Activated naive CD4-positive, alpha-beta T cell treated with anti-CD3 and anti-CD28 coated beads, Interleukin-2, amount 50 U/mL, for 16 hours (primary cell): ENCODE data around the gene HBG1.
"Not testable (repeated sequence)": the region's sequence is repeated elsewhere in the genome, so short reads cannot be mapped to it uniquely, and the experiment has no call there.

Experiments used
- DNase-seq: peaks from one replicate; pipeline ENCODE4 v3.0.0-alpha.2; 2020

HBG1 gene

DNA sequence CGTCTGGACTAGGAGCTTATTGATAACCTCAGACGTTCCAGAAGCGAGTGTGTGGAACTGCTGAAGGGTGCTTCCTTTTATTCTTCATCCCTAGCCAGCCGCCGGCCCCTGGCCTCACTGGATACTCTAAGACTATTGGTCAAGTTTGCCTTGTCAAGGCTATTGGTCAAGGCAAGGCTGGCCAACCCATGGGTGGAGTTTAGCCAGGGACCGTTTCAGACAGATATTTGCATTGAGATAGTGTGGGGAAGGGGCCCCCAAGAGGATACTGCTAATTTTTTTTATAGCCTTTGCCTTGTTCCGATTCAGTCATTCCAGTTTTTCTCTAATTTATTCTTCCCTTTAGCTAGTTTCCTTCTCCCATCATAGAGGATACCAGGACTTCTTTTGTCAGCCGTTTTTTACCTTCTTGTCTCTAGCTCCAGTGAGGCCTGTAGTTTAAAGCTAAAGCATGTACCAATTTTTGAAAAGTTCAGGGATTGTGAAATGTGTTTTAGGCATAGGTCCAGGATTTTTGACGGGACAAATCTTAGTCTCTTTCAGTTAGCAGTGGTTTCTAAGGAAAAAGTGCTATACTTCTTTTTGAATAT, at the start of gene HBG1:
Gene HBG1 (minus strand): TSS at position 51 of the 590 bp plus-strand sequence. CDS start 53 bp downstream, outside the sequence.
- not testable (repeated sequence) for DNase-seq

DNA sequence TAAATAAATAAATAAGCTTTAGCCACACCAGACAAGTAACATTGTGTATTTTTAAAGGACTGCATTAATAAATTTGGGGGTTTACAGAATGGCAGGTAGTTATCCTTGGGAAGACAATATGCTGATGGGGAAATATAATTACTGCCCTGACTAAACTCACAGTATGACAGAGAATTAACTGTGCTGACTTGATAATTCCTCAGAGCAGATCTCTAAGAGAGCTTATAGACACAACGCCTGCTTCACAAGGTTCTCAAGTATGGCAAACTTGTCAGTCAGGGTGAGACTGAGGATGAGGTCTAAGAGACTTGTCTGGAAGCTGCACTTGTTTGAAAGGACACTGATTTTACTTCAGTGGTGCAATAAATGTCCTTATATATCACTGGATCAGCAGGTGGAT, 48.8 kb upstream of the HBG1 start:
- DNase-seq = no peak

DNA sequence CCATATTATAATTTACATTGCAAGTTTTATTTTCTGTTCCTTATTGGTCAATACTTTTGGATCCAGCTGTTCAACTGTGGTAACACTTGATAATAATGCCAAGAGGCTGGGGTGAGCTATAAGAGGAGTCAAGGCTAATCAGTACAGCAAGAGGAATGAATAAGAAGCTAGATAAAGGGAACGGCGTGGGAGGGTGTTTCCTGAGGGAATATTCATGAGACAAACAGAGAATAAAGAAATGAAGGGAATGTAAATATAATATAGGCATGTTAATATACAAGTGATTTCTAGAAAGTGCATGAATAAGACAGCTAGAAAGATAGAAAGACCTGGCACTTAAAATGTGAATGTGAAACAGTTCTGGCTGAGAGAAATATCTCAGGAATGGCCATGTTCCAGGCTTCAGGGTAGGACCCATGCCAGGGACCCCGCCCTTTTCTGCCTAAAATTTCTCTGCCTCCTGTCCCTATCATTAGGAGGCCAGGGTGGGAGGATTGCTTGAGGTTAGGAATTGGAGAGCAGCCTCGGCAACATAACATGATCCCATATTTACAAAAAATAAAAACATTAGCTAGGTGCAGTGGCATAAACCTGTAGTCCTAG, 48.2 kb upstream of the HBG1 start:
- no peak for DNase-seq

DNA sequence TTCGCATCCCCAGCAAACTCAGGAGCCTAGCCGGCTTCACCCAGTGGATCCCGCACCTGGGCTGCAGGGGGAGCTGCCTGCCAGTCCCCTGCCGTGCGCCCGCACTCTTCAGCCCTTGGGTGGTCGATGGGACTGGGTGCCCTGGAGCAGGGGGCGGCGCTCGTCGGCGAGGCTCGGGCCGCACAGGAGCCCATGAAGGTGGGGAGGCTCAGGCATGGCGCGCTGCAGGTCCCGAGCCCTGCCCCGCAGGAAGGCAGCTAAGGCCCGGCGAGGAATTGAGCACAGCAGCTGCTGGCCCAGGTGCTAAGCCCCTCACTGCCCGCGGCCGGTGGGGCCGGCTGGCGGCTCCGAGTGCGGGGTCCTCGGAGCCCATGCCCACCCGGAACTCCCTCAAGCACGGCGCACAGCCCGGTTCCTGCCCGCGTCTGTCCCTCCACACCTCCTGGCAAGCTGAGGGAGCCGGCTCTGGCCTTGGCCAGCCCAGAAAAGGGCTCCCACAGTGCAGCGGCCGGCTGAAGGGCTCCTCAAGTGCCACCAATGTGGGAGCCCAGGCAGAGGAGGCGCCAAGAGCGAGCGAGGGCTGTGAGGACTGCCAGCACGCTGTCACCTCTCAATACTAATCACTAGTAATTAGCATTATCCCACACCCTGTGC, 44.8 kb upstream of the HBG1 start:
- DNase-seq = not testable (repeated sequence)

DNA sequence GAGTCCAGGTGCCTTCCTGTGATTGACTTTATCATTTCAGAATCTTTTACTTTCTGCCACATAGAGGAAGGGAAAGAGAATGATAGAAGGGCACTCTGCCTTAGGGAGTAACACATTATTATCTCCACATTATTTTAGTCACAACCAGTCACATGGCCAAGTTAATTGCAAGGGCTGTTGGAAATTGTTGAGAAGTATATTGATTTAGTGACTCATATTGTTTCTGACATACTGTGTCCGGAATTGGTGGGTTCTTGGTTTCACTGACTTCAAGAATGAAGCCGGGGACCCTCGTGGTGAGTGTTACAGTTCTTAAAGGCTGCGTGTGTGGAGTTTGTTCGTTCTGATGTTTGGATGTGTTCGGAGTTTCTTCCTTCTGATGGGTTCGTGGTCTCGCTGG, 43.4 kb upstream of the HBG1 start:
- DNase-seq = no peak

DNA sequence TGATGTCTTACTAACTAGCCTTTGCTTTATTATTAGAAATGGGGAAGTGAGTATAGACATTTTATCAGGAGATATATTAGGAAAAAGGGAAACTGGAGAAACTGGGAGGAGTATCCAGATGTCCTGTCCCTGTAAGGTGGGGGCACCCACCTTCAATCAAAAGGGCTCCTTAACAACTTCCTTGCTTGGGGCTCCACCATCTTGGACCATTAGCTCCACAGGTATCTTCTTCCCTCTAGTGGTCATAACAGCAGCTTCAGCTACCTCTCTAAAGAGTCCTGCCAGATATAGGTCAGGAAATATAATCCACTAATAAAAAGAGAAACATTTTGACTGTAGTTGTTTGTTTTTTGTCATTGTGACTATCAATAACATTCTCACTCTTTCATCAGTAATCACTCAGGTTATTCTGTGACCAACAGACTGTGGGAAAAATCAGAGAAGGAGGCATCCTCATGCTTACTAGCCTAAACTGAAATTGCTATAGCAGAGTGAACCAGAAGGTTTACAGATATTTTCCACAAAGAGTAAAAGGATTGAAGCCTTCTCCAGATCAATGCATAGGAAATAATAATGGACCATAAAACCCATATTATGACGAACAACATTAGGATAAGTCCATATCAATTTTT, 41.7 kb upstream of the HBG1 start:
- no peak for DNase-seq

DNA sequence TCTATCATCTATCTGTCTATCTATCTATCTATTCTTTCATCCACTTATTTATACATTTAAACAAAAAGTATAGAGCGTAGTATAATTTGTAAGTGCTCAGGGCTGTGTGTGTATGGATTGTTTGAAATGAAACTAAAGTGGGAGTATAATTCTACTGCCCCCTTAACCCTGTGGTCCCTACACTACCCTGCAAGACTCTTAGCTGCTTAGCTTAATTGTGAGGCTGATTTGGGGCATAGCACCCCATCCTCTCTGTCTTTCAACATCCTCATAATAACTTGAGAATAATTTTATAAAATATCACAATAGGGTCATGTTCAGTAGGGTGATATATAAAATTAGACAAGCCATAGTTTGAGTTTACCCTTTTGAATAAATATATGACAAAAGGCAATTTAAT, 40.4 kb upstream of the HBG1 start:
- no peak for DNase-seq

DNA sequence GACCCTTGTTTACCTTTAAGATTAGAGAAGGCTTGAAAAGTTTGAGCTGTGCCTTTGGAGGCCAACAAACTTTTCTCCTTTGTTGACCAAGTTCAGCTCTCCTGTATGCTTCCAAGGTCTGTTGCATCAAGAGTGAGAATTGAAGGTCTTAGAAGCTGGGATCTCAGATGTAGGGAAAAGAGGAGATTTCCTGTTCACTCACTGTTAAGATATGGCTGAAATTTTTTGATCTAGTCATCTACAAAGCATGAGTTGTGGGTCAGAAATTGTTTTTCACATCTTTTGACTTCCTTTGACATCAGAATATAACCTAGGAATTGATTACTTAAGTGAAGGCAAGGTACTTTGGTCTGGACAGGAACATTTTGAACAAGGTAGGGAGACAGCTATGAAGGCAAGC, 40.0 kb upstream of the HBG1 start:
- no peak for DNase-seq

DNA sequence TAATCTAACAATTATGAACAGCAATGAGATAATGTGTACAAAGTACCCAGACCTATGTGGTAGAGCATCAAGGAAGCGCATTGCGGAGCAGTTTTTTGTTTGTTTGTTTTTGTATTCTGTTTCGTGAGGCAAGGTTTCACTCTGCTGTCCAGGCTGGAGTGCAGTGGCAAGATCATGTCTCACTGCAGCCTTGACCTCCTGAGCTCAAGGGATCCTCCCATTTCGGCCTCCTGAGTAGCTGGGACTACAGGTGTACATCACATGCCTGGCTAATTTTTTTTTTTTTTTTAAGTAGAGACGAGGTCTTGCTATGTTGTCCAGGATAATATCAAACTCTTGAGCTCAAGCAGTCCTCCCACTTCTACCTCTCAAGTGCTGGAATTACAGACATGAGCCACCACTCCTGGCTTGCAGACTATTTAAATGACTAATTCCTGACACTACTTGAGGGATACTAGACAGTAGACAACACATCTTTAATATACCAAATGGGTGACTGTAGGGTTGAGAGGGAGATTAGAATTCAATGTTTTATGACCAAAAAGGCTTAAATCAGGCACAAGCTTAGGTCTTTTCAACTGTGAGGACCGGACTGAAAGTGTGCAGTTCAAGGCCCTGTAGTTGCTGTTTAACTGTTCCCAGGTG, 39.4 kb upstream of the HBG1 start:
- DNase-seq = no peak

DNA sequence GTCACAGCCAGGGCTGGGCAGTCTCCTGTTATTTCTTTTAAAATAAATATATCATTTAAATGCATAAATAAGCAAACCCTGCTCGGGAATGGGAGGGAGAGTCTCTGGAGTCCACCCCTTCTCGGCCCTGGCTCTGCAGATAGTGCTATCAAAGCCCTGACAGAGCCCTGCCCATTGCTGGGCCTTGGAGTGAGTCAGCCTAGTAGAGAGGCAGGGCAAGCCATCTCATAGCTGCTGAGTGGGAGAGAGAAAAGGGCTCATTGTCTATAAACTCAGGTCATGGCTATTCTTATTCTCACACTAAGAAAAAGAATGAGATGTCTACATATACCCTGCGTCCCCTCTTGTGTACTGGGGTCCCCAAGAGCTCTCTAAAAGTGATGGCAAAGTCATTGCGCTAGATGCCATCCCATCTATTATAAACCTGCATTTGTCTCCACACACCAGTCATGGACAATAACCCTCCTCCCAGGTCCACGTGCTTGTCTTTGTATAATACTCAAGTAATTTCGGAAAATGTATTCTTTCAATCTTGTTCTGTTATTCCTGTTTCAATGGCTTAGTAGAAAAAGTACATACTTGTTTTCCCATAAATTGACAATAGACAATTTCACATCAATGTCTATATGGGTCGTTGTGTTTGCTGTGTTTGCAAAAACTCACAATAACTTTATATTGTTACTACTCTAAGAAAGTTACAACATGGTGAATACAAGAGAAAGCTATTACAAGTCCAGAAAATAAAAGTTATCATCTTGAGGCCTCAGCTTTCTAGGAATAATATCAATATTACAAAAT, 38.6 kb upstream of the HBG1 start:
- no peak for DNase-seq

DNA sequence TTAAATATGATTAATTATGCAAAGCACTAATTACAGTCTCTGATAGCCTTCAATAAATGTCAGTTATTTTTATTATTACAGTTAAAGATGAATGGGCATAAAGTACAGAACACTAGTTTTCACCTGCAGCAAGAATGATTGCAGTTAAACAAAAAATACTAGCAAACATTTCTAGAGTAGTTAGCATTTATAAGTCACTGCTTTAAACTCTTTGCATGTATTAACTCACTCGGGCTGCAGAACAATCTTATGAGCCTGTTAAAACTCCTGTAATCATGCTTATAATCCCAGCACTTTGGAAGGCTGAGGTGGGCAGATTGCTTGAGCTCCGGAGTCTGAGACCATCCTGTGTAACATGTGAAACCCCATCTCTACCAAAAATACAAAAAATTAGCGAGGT, 37.2 kb upstream of the HBG1 start:
- DNase-seq = no peak

DNA sequence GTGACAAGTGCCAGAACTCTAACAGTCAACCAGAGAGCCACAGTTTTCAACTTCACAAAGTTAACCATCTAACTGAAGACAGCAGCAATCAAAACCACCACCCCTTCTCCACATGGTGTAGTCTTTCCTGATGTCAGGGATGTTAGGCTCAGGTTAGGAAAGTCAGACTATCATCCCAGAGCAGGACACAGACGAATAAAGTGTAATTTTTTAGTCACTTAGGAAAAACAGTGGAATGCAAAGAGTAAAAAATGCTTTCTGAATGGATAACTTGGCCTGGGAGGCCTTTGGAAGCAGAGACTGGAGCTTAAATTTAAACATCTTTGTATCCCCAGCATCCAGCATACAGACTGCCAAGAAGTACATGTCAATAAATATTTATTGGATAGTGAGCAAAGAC, 36.7 kb upstream of the HBG1 start:
- DNase-seq = no peak

DNA sequence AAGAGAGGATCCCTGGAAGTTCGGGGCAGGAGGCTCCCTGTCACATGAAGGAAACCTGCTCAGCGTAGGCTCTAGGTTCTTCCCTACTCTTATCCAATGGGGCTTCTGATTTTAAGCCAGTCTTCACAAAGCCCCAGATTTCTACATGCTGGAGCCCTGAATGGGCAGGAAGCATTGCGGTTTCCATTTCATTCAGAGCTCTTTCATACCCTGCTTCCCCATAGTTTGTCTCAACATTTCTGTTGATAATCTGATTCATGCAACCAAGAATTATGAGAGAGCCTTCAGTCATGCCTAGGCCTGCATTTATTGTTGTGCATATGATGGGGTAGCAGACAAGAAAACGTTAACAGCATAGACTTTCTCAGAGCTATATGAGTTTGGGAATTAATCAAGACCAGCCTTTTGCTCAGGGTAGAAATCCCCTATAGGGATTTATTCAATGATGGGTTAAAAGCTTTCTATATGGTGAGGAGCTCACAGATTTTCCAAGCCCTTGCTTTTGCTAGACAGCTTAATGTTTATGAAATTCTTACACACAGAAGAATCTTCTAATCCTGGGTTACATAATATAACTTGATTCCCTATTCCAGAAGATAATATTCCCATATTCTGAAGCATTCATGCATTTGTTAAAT, 36.2 kb upstream of the HBG1 start:
- DNase-seq = no peak

DNA sequence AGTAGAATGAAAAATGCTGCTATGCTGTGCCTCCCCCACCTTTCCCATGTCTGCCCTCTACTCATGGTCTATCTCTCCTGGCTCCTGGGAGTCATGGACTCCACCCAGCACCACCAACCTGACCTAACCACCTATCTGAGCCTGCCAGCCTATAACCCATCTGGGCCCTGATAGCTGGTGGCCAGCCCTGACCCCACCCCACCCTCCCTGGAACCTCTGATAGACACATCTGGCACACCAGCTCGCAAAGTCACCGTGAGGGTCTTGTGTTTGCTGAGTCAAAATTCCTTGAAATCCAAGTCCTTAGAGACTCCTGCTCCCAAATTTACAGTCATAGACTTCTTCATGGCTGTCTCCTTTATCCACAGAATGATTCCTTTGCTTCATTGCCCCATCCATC, 35.0 kb upstream of the HBG1 start:
- no peak for DNase-seq

DNA sequence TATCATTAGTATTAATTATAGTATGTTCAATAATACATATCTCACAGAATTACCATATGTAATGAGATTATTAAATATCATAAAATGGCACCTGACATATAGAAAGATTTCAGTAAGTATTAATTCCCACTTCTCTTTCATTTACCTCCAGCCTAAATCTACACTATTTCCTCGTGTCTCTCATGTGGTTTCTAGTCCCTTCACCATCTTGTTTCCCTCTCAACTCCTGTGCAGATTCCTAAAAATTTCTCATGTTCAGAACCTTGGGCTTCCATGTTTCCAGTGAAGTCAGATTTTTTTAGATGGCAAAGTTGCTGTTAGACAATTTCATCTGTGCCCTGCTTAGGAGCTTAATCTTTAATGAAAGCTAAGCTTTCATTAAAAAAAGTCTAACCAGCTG, 34.2 kb upstream of the HBG1 start:
- DNase-seq = no peak

DNA sequence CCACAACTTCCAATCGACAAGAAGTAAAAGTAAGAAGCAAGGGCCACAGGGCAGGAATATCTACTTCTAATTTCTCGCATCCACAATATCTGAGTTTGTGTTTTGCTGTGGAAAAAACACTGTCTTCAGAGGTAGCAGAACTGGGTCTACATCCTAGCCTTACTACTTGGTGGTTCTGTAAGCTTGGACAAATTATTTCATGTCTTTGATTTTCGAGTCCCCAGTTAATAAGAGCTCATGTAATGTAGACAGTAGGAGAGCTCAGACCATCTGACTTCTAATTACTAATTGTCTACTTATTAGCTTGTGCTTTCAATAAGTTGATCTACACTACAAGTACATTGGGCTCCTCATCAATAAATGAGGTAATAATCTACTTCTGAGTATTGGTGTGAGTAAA, 33.4 kb upstream of the HBG1 start:
- DNase-seq = no peak

DNA sequence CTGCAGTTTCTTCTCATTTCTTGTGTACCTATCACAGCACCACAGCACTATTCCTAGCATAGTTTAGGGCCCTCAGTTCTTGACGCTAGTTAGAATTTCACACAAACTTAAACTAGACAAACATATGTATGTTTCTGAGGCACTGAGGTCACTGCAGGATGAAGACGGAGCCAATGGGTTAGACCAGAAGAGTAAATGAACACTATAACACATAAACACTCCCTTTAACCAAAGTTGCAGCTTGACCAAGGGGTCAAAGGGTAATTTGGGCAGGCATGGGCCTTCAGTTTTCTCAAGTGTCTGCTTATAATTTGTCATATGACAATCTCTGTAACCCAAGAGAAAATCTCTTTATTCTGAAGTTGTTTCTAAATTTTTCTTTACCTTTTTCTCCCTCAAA, 33.0 kb upstream of the HBG1 start:
- no peak for DNase-seq

DNA sequence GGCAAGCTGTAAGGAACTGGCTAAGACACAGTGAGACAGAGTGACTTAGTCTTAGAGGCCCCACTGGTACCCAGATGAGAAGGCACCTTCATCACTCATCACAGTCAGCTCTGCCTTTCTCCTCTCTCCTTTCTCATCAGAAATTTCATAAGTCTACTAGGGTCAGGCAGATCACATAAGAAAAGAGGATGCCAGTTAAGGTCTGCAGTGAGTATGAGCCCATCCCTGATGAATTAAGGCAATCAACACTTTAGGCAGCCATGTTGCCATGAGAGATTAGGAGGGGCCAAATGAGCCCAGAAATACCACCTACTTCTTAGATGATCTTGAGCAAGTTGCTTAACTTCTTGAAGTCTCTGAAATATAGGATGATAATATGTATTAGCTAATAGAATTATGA, 31.9 kb upstream of the HBG1 start:
- no peak for DNase-seq

DNA sequence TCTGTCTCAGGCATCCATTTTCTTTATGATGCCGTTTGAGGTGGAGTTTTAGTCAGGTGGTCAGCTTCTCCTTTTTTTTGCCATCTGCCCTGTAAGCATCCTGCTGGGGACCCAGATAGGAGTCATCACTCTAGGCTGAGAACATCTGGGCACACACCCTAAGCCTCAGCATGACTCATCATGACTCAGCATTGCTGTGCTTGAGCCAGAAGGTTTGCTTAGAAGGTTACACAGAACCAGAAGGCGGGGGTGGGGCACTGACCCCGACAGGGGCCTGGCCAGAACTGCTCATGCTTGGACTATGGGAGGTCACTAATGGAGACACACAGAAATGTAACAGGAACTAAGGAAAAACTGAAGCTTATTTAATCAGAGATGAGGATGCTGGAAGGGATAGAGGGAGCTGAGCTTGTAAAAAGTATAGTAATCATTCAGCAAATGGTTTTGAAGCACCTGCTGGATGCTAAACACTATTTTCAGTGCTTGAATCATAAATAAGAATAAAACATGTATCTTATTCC, 31.0 kb upstream of the HBG1 start:
- no peak for DNase-seq

DNA sequence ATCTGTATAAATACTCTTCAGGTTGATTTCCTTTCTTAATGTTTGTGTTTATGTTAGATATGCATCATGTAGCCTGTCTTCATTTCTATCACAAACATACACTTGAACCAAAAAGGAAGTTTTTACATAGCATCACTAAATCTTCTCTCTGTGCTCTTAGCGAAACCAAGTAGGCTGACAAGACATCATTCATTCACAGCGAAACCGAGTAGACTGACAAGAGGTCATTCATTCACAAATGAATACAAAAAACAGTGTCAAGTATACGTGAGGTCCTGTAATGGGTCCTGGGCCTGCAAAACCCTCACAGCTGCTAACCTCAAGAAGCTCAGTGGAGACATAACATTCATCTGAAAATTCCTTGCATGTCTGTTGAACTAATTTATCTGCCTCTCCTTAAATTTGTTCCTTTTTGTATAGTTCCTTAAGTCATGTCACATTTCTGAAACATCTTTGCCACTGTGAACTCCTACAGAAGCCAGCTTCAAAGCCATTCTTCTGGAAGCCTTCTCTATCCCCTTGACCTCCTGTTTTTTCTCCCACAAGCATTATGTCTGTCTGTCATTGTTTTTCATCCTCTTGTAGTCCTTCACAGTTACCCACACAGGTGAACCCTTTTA, 29.9 kb upstream of the HBG1 start:
- DNase-seq = no peak

DNA sequence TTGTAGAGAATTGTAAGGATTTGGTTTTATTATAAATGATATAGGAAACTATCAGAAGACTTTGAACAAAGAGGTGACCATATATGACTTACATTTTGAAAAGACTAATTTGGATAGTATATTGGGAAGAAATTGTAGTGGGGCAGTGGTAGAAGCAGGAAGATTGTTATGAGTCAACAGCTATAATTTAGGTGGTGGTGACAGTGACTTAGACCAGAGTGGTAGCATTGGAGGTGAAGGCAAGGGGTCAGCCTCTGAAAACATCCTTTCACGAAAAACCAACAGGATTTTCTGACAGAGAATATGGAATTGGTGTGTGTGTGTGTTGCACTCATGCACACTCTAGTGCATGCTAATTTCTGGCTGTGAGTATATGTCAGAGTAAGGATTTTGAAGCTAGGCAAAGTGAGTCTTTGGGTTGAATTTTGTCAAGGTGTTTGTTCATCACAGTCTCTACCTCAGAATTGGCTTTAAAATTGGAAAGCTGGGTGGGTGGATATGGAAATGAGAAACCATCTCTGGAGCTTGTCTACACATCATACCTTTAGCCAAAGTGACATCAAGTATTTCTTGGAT, 28.2 kb upstream of the HBG1 start:
- DNase-seq = no peak
